NCI-H69 (cell line): Measurements from ENCODE around the gene VSIG10L.

ENCODE experiments used
- DNase-seq: peaks from one replicate; lab custom pipeline; 2025; lab: John Stamatoyannopoulos, UW

VSIG10L gene

GRCh38 chr19:51341976-51342580 is at the start of gene VSIG10L:
Gene VSIG10L, minus strand, starts transcription at chr19:51342139. Its CDS starts 15 bp downstream, at chr19:51342124.
- DNase-seq: no peak

DNA sequence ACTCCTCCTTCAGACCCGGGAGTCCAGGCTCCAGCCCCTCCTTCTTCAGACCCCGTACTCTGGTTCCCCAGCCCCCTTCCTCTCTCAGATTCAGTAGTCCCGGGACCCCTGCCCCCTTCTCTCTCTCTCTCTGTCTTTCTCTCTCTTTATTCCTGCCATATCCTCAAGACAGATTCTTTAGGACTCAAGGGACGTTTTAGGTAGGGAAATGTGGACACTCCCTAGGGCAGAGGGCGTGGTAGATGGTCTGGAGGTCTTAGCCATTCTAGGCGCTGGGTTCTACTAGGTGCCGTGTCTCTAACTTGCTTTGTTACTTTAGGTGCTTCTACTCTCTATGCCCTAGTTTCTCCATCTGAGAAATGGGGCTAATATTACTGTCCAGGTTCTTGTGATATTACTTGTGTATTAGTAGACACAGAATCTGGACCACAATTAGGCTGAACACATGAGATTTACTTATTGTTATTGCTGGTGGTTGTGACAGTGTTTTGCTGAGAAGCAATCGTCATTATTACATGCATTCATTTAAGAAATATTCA is 49.2 kb upstream of the VSIG10L start:
- DNase-seq: no peak

GRCh38 chr19:51389143-51389542 is 47.2 kb upstream of the VSIG10L start:
- no peak for DNase-seq

- DNase-seq: no peak
Observed at GRCh38 chr19:51387924-51388389, 46.0 kb upstream of the VSIG10L start, which contains the start of gene LIM2. Gene LIM2, minus strand, starts transcription at chr19:51387974. Its CDS starts 531 bp downstream, at chr19:51387443.

- no peak for DNase-seq
Observed at GRCh38 chr19:51386882-51387520, 45.1 kb upstream of the VSIG10L start.

- DNase-seq: no peak
Observed at GRCh38 chr19:51382004-51382403, 40.1 kb upstream of the VSIG10L start.

- no peak for DNase-seq
Observed at GRCh38 chr19:51380379-51380778, 38.4 kb upstream of the VSIG10L start.

GRCh38 chr19:51377422-51377821 is 35.5 kb upstream of the VSIG10L start:
- DNase-seq: no peak

DNA sequence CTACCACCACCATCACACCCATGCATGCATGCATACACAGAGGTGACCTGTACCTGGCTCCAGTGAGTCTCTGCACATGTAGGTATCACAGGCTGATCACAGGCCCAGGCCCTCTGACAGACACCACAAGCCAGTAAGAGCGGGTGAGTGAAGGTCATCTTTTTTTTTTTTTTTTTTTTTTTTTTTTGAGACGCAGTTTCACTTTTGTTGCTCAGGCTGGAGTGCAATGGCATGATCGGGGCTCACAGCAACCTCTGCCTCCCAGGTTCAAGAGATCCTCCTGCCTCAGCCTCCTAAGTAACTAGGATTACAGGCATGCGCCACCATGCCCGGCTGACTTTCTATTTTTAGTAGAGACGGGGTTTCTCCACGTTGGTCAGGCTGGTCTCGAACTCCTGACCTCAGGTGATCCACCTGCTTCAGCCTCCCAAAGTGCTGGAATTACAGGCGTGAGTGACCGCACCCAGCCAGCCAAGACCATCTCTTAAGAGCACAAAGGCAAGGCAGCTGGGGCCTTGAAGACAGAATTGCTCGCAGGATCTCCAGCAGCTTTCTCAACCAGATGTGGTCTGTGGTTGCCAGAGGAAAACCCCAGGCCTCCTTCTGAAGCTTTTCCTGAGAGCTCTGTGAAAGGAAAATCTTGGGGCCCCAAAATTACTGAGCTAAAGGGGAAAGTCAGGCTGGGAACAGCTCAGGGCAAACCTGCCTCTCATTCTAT is 33.7 kb upstream of the VSIG10L start:
- no peak for DNase-seq

- no peak for DNase-seq
Observed at GRCh38 chr19:51372649-51373504, 30.9 kb upstream of the VSIG10L start, which contains the start of gene NKG7. Gene NKG7, minus strand, starts transcription at chr19:51372654. Its CDS starts 119 bp downstream, at chr19:51372535.

DNA sequence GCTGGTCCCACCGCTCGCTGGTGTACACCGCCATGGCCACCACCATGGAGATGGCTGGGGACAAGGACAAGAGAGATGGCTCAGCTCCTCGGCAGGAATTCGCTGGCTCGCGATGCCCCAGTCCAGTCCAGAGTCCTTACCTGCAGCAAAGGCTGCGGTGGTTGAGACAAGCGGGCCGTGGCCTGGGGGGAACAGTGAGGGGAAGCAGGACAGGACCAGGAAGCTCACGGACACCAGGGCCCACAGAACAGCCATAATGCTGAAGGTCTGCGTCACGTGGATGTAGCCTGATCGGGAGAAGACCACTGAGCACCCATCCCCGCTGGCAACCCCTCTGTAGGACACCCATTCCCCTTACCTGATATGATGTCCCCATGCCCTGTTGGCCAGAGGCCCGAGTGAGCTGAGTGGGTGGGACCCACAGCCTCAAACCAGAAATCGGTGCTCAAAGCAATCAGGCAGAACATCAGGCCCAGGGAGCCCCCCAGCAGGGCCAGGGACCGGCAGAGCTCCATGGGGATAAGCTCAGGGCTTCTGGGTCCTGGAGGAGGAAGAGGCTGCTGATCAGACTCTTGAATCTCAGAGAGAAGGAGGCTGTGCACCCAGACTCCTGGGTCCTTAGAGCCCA is 30.2 kb upstream of the VSIG10L start:
- no peak for DNase-seq

- no peak for DNase-seq
Observed at GRCh38 chr19:51371186-51371690, 29.3 kb upstream of the VSIG10L start.

DNA sequence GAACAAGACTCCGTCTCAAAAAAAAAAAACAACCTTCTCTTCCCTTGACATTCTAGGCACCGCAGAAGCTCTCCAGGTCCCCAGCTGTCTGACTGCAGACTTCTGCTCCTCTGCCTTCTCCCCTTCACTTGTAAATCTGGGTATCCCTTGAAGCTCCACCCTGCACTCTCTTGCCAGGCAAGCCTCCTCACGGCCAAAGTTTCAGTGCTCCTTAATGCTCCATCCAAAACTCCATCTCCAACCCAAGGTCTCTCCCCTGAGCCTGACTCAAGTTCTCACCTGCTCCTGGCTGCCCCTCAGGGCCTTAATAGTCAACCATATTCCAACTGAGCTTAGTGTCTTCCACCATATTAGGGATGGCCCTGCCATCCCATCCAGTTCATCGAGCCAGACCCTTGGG is 28.3 kb upstream of the VSIG10L start:
- DNase-seq: no peak

GRCh38 chr19:51368366-51369282 is 26.7 kb upstream of the VSIG10L start, which contains the start of gene CLDND2:
Gene CLDND2, minus strand, starts transcription at chr19:51369003. Its CDS starts 426 bp downstream, at chr19:51368577.
- no peak for DNase-seq

DNA sequence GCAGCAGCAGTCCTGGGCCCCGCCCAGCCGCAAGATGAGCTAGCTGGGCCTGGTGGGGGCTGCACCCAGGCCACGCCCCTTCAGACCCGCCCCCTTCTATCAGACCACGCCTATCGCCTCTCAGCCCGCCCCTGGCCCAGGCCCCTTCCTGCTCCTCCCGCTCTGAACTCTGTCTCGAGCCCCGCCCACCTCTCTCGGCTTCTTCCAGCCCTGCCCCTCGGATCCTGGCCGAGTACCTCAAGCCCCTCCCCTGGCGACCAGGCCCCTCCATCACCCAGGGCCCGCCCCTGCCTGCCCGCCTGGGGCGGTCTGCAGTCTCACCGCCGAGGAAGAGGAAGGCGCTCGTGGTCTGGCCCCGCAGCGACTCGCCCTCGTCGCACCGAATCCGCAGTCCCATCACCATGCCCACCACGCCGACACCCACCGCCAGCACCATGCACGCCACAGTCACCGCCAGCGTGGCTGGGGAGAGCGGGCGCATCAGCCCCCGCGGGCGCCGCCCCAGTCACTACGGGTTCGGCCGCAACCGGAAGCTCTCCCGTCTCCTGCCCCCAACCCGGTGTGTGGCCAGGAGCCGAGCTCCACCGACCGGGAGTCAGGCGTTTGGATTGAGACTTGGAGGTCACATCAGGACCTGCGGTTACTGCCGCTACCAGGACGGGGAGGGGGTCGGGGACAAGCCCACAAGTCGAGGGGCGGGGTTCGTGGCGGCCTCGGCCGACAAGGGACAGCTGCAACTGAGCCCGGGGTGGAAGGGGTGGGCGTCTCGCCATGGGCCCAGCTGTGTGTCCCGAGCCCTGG is 25.8 kb upstream of the VSIG10L start:
- peak; percentile 49 for DNase-seq

DNA sequence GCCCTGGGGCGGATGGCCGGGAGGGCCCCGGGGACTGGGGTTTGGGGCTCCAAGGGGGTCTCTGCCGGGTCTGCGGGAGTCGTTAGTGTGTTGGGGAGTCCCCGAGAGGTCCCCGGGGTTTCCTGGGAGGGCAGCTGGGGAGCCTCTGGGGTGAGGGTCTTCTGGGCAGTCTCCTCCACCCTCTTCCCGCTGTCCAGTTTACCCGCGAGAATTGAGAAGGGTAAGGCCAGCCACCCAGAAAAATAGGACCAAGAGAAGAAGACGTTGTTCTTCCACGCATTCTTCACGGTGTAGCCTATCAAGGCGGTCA is 25.3 kb upstream of the VSIG10L start:
- no peak for DNase-seq

DNA sequence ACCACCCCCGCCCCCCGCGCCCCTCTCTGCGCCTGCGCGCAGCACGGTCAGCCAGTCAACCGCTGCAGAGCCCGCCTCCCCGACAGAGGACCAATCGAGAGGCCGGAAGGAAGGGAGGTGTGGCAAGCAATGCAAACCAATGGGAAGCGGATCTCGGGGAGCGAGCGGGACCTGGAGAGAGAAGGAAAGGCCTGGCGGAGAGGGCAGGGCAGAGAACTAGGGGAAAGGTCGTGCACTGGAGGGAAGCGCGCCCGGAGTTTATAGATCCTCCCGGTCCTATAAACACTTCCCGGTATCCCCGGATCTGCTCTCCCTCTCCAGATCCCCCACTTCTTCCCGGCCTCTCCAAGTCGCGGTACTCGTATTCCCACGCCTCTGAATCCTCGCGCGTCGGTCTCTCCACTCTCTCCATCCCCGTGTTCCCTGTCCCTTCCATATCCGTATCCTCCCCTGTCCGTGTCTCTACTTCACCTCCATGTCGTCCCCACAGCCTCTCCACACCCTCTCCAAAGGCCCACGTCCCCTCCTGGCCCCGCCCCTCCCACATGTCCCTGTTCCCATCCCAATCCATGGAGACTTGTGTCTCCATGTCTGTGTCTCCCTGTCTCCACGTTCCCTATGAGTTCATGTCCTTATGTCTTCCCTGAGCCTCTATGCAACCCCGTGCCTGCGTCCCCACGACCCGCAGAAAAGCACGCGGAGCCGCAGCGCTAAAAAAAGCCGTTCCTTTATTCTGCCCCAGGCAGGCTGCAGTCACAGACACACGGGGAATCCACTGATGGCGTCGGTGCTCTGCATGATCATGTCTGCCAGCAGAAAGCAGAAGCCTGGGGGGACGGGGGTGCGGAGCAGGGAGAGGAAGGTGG is 24.7 kb upstream of the VSIG10L start:
- peak; percentile 66 for DNase-seq

DNA sequence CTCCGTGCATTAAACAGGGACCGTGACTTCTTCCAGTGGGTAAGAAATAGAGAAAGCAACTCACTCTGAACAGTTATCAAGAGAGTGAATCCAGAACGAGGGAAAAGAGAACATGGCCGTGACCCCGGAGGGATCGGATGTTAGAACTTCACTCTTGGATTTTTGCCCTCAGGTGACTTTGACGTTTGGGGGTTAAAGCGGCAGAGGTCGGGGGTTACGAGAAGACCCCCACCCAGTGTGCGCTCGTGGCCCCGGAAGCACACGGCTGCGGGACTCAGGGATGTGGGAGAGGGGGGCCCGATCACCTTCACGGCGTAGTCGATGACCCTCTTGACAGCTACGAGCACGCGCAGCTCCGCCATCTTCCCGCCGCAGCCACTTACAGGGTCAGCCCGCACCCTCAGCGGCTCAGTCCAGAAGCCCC is 24.0 kb upstream of the VSIG10L start, which contains the start of gene ETFB:
ETFB (minus strand) TSS at position 424 of the 424 bp plus-strand sequence; CDS start at position 362, 62 bp downstream.
- no peak for DNase-seq
